Stimulated activated CD8-positive, alpha-beta memory T cell treated with anti-CD3 and anti-CD28 coated beads, Interleukin-15, amount 100 ng/mL, for 24 hours (primary cell): ENCODE measurements around the gene PCDHA9.
"Not testable (repeated sequence)": the region's sequence is repeated elsewhere in the genome, so short reads cannot be mapped to it uniquely, and the experiment has no call there.

ENCODE experiments used
- DNase-seq: peaks from one replicate; pipeline ENCODE4 v3.0.0-alpha.2; 2020; ENCODE audit warnings: low read depth

PCDHA9 gene

DNA sequence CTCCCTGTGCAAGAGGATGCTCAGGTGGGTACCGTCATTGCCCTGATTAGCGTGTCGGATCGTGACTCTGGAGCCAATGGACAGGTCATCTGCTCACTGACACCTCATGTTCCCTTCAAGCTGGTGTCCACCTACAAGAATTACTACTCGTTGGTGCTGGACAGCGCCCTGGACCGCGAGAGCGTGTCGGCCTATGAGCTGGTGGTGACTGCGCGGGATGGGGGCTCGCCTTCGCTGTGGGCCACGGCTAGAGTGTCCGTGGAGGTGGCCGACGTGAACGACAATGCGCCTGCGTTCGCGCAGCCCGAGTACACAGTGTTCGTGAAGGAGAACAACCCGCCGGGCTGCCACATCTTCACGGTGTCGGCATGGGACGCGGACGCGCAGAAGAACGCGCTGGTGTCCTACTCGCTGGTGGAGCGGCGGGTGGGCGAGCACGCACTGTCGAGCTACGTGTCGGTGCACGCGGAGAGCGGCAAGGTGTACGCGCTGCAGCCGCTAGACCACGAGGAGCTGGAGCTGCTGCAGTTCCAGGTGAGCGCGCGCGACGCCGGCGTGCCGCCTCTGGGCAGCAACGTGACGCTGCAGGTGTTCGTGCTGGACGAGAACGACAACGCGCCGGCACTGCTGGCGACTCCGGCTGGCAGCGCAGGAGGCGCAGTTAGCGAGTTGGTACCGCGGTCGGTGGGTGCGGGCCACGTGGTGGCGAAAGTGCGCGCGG lies 28.5 kb downstream of the PCDHA9 start:
- DNase-seq, result not testable (repeated sequence)

- DNase-seq, result no peak
These were observed 29.0 kb downstream of the PCDHA9 start for GRCh38 chr5:140877262-140877581.

- DNase-seq, result no peak
These were observed 33.9 kb downstream of the PCDHA9 start, which contains the start of gene PCDHA13 for GRCh38 chr5:140881889-140882590. Gene PCDHA13, plus strand, starts transcription at chr5:140882124. Its CDS starts 145 bp downstream, at chr5:140882269.

DNA sequence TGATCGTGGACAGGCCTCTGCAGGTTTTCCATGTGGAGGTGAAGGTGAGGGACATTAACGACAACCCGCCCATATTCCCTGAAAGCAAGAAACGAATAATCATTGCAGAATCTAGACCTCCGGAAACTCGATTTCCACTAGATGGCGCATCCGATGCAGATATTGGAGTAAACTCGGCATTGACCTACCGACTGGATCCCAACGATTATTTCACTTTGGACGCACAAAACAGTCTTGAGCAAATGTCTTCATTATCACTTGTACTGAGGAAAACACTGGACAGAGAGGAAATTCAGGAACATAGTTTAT lies 34.4 kb downstream of the PCDHA9 start:
- DNase-seq, result no peak

- no peak for DNase-seq
These were observed 35.2 kb downstream of the PCDHA9 start for GRCh38 chr5:140883373-140883772.

DNA sequence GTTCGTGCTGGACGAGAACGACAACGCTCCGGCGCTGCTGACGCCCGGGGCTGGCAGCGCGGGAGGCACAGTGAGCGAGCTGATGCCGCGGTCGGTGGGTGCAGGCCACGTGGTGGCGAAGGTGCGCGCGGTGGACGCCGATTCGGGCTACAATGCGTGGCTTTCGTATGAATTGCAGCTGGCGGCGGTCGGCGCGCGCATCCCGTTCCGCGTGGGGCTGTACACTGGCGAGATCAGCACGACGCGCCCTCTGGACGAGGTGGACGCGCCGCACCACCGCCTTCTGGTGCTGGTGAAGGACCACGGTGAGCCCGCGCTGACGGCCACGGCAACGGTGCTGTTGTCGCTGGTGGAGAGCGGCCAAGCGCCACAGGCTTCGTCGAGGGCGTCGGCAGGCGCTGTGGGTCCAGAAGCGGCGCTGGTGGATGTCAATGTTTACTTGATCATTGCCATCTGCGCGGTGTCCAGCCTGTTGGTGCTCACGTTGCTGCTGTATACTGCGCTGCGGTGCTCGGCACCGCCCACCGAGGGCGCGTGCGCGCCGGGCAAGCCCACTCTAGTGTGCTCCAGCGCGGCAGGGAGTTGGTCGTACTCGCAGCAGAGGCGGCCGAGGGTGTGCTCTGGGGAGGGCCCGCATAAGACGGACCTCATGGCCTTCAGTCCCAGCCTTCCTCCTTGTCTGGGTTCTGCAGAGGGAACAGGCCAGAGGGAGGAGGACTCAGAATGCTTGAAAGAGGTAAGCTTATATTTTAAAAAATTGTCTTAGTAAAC lies 35.9 kb downstream of the PCDHA9 start:
- no peak for DNase-seq
